ENCODE data around the gene SRPK2. TPM values are rescaled to one million over a fixed set of nuclear protein-coding genes. Genes with fewer than 3 reads are reported as not detected.
"Not testable (repeated sequence)": the region's sequence is repeated elsewhere in the genome, so short reads cannot be mapped to it uniquely, and the experiment has no call there.

The SRPK2 gene
- total RNA-seq, 4 donors from 2014 or later = 33.0 to 47.4 (median 42.8) TPM

GRCh38 chr7:105238198-105238765 is 150.4 kb downstream of the SRPK2 start:
- intact Hi-C loops (cut with DNase I) = no loop called here
- Histone ChIP-seq H3K36me3 (no peaks in the 10 kb centered on the region), H3K4me3 (no peak overlapping the region), H3K4me1 (peaks cover 21 to 40% (median 29%) of the 10 kb centered on the region in 4 donors), H3K27me3 (no peaks in the 10 kb centered on the region), H3K9me3 (no peaks in the 10 kb centered on the region), H3K27ac (replicated peaks in 1 of 4) (no peak overlapping the region)
- no peak for DNase-seq (ENCODE audit: extremely low spot score)
- no peak for TF ChIP-seq EP300 (IDR thresholded peaks at IDR 0.05)
- TF ChIP-seq CTCF (IDR thresholded peaks at IDR 0.05) = no peak
- no peak for TF ChIP-seq POLR2A (IDR thresholded peaks at IDR 0.05; ENCODE audit: low read depth)
- no peak for TF ChIP-seq POLR2AphosphoS5 (IDR thresholded peaks at IDR 0.05)
- 82% methylated on average over 4 of the region's 5 CpGs for WGBS

GRCh38 chr7:105234886-105235285 is 153.8 kb downstream of the SRPK2 start:
- Histone ChIP-seq H3K36me3 (no peaks in the 10 kb centered on the region), H3K4me3 (no peak overlapping the region), H3K27me3 (no peaks in the 10 kb centered on the region), H3K4me1 (peaks cover 11 to 31% (median 20%) of the 10 kb centered on the region in 4 donors), H3K9me3 (no peaks in the 10 kb centered on the region), H3K27ac (replicated peaks in 1 of 4) (no peak overlapping the region)
- no peak for TF ChIP-seq EP300 (IDR thresholded peaks at IDR 0.05)
- no peak for TF ChIP-seq POLR2A (IDR thresholded peaks at IDR 0.05; ENCODE audit: low read depth)
- TF ChIP-seq CTCF (IDR thresholded peaks at IDR 0.05) = no peak
- TF ChIP-seq POLR2AphosphoS5 (IDR thresholded peaks at IDR 0.05) = no peak
- DNase-seq (ENCODE audit: extremely low spot score) = no peak
- 84% methylated on average over 4 of the region's 4 CpGs for WGBS
- intact Hi-C loops (cut with DNase I) = no loop called here

GRCh38 chr7:105232829-105233291 is 155.9 kb downstream of the SRPK2 start:
- H3K27ac ChIP-seq (replicated peaks in 1 of 4); H3K4me3 ChIP-seq; DNase-seq (ENCODE audit: extremely low spot score); H3K9me3 ChIP-seq; H3K27me3 ChIP-seq; H3K36me3 ChIP-seq; intact Hi-C loops (cut with DNase I): not testable (repeated sequence)
- H3K4me1 ChIP-seq = peaks cover 11 to 28% (median 16%) of the 10 kb centered on the region in 4 donors
- WGBS = 97% methylated on average over 6 of the region's 6 CpGs

- Histone ChIP-seq H3K36me3 (no peaks in the 10 kb centered on the region), H3K27me3 (no peaks in the 10 kb centered on the region), H3K4me3 (no peak overlapping the region), H3K4me1 (peaks cover under 1 to 19% (median 2%) of the 10 kb centered on the region in 4 donors), H3K9me3 (no peaks in the 10 kb centered on the region), H3K27ac (replicated peaks in 1 of 4) (no peak overlapping the region)
- no peak for DNase-seq (ENCODE audit: extremely low spot score)
- WGBS = 71% methylated on average over 3 of the region's 3 CpGs
- intact Hi-C loops (cut with DNase I) = no loop called here
- no peak for TF ChIP-seq CTCF (IDR thresholded peaks at IDR 0.05)
- TF ChIP-seq EP300 (IDR thresholded peaks at IDR 0.05) = no peak
- no peak for TF ChIP-seq POLR2A (IDR thresholded peaks at IDR 0.05; ENCODE audit: low read depth)
- no peak for TF ChIP-seq POLR2AphosphoS5 (IDR thresholded peaks at IDR 0.05)
Observed at GRCh38 chr7:105230486-105230885, 158.2 kb downstream of the SRPK2 start.

GRCh38 chr7:105229641-105230040 is 159.1 kb downstream of the SRPK2 start:
- Histone ChIP-seq H3K9me3 (no peaks in the 10 kb centered on the region), H3K4me3 (no peak overlapping the region), H3K36me3 (no peaks in the 10 kb centered on the region), H3K4me1 (peaks cover 7 to 24% (median 10%) of the 10 kb centered on the region in 4 donors), H3K27me3 (no peaks in the 10 kb centered on the region), H3K27ac (replicated peaks in 1 of 4) (no peak overlapping the region)
- 72% methylated on average over 5 of the region's 5 CpGs for WGBS
- no peak for TF ChIP-seq POLR2A (IDR thresholded peaks at IDR 0.05; ENCODE audit: low read depth)
- TF ChIP-seq EP300 (IDR thresholded peaks at IDR 0.05) = no peak
- TF ChIP-seq CTCF (IDR thresholded peaks at IDR 0.05) = no peak
- TF ChIP-seq POLR2AphosphoS5 (IDR thresholded peaks at IDR 0.05) = no peak
- intact Hi-C loops (cut with DNase I) = no loop called here
- DNase-seq (ENCODE audit: extremely low spot score) = no peak
